ENCODE results near the gene TTC9C. TPM values are rescaled to one million over a fixed set of nuclear protein-coding genes. Genes with fewer than 3 reads are reported as not detected.
A peak's percentile ranks its signal among the peaks of the same experiment; 100 is the strongest.

Gene TTC9C
- total and polyA plus RNA-seq, 2 of the 13 experiments (the other 11 are each of a cell fraction or from before 2014, with no cell fraction given) = 28.0 to 36.4 TPM

- peak; percentile 88 for TF ChIP-seq ARID4A (CRISPR knock-in tag; IDR thresholded peaks at IDR 0.05; ENCODE audit: borderline replicate concordance)
- TF ChIP-seq KIAA2018 (CRISPR knock-in tag; IDR thresholded peaks at IDR 0.05; ENCODE audit: borderline replicate concordance) = no peak
- no peak for TF ChIP-seq ZNF33B (CRISPR knock-in tag; IDR thresholded peaks at IDR 0.05)
- no peak for TF ChIP-seq GFI1 (CRISPR knock-in tag; IDR thresholded peaks at IDR 0.05; ENCODE audit: borderline replicate concordance)
- no peak for TF ChIP-seq JUNB (CRISPR knock-in tag; IDR thresholded peaks at IDR 0.05; ENCODE audit: borderline replicate concordance)
- no peak for TF ChIP-seq THRA (CRISPR knock-in tag; IDR thresholded peaks at IDR 0.05; ENCODE audit: borderline replicate concordance)
- TF ChIP-seq HDAC2 (CRISPR knock-in tag; IDR thresholded peaks at IDR 0.05) = 0 out of 2 replicates have a peak, but pooled peaks have one; percentile 12
- TF ChIP-seq ZNF678 (CRISPR knock-in tag; IDR thresholded peaks at IDR 0.05) = no peak
- no peak for TF ChIP-seq PLRG1 (conservative IDR thresholded peaks at IDR 0.05)
- TF ChIP-seq ZNF24 (IDR thresholded peaks at IDR 0.05) = no peak
Observed at GRCh38 chr11:62705880-62706849, 22.1 kb upstream of the TTC9C start (continued).
